Measurements from ENCODE around the gene CHAF1A. TPM values are rescaled to one million over a fixed set of nuclear protein-coding genes. Genes with fewer than 3 reads are reported as not detected.

The CHAF1A gene
- total RNA-seq, 1 donor from 2014 or later, result 48.2 TPM

DNA sequence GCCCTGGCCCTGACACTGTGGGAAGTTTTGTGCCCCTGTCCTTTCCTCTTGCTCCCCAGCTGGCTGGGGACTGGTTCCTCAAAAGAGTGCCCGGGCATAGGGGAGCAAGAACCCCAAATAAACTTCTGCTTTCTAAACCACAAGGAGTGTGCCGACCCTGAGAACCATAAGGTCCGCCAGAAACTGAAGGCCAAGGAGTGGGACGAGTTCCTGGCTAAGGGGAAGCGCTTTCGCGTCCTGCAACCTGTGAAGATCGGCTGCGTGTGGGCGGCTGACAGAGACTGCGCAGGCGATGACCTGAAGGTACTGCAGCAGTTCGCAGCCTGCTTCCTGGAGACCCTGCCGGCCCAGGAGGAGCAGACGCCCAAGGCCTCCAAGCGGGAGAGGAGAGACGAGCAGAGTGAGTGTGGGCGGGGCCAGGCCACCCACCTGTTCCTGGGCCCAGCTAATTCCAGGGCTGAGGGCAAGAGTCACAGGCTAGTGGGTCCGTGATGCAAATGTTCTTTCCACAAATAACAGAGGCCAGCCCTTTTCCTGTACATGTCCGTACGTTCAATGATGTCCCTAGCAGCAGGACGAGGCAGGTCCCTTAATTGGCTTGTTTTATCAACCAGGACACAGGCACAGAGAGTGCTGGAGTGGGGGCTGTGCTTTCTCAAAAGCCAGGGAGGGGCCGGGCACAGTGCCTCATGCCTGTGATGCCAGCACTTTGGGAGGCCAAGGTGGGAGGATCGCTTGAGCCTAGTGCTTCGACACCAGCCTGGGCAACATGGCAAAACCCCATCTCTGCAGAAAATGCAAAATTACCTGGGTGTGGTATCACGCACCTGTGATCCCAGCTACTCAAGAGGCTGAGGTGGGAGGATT, 29.6 kb downstream of the CHAF1A start:
- peaks cover 16% of the 10 kb centered on the region for H3K36me3 Mint-ChIP-seq (ENCODE audit: insufficient read depth)
- TF ChIP-seq, protein P1, sequence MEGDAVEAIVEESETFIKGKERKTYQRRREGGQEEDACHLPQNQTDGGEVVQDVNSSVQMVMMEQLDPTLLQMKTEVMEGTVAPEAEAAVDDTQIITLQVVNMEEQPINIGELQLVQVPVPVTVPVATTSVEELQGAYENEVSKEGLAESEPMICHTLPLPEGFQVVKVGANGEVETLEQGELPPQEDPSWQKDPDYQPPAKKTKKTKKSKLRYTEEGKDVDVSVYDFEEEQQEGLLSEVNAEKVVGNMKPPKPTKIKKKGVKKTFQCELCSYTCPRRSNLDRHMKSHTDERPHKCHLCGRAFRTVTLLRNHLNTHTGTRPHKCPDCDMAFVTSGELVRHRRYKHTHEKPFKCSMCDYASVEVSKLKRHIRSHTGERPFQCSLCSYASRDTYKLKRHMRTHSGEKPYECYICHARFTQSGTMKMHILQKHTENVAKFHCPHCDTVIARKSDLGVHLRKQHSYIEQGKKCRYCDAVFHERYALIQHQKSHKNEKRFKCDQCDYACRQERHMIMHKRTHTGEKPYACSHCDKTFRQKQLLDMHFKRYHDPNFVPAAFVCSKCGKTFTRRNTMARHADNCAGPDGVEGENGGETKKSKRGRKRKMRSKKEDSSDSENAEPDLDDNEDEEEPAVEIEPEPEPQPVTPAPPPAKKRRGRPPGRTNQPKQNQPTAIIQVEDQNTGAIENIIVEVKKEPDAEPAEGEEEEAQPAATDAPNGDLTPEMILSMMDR (IDR thresholded peaks at IDR 0.05; ENCODE audit: unreplicated experiment), result no peak
- no peaks in the 10 kb centered on the region for H3K27me3 Mint-ChIP-seq

GRCh38 chr19:4432918-4433506, 30.6 kb downstream of the CHAF1A start:
- Mint-ChIP-seq H3K4me1 (ENCODE audit: low read depth) (no peaks in the 10 kb centered on the region), H3K27ac (no peak overlapping the region), H3K27me3 (no peaks in the 10 kb centered on the region), H3K9me3 (ENCODE audit: low read depth) (no peaks in the 10 kb centered on the region), H3K4me3 (ENCODE audit: low read depth) (no peak overlapping the region), H3K36me3 (ENCODE audit: insufficient read depth) (peaks cover 16% of the 10 kb centered on the region)
- DNase-seq (ENCODE audit: low spot score, unreplicated experiment), result no peak
- TF ChIP-seq, protein P1 (IDR thresholded peaks at IDR 0.05; ENCODE audit: unreplicated experiment), result no peak

More for the DNA sequence above, 29.6 kb downstream of the CHAF1A start:
- no peak for DNase-seq (ENCODE audit: low spot score, unreplicated experiment)
- Mint-ChIP-seq H3K27ac (no peak overlapping the region), H3K4me1 (ENCODE audit: low read depth) (no peaks in the 10 kb centered on the region), H3K9me3 (ENCODE audit: low read depth) (no peaks in the 10 kb centered on the region), H3K4me3 (ENCODE audit: low read depth) (no peak overlapping the region)

DNA sequence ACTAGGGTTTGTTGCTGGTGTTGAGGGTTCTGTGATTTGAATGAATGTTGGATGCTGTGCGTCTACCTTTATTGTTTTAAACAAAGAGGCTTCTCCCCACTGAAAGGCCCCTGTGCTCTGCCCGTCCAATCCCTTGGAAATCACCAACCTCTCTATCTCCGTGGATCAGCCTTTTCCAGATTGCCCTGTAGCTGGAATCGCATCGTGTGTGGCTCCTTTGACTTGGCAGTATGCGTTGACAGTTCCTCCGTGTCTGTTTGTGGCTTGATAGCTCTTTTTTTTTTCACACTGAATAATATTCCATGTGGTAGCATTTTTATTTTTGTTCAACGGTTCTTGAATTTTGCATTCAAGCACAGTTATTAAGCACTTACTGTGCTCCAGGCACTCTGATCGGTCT, 32.0 kb downstream of the CHAF1A start:
- Mint-ChIP-seq H3K36me3 (ENCODE audit: insufficient read depth) (peaks cover 19% of the 10 kb centered on the region), H3K27me3 (no peaks in the 10 kb centered on the region), H3K9me3 (ENCODE audit: low read depth) (no peaks in the 10 kb centered on the region), H3K4me1 (ENCODE audit: low read depth) (no peaks in the 10 kb centered on the region), H3K4me3 (ENCODE audit: low read depth) (no peak overlapping the region), H3K27ac (no peak overlapping the region)
- DNase-seq (ENCODE audit: low spot score, unreplicated experiment), result no peak
- TF ChIP-seq, protein P1 (IDR thresholded peaks at IDR 0.05; ENCODE audit: unreplicated experiment), result no peak

DNA sequence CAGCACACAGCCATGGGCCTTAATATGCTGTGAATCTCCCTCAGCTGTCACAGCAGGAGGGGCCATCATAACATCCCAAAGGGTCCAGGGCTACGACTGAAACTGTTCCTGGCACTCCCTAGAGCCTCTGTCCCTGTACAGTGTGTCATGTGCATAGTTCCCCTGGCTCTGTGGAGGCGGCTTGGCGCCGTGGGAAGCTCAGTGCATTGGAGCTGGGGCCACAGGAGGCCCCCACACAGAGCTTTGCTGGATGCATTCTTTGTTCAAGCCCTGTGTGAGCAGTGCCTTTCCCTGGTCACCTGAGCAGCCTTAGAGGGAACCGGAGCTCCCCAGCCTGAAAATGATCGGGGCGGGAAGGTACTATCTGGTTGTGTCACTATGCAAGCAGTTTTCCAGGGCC, 33.8 kb downstream of the CHAF1A start:
- H3K4me1 Mint-ChIP-seq (ENCODE audit: low read depth), result no peaks in the 10 kb centered on the region
- DNase-seq (ENCODE audit: low spot score, unreplicated experiment), result no peak
- peaks cover 12% of the 10 kb centered on the region for H3K36me3 Mint-ChIP-seq (ENCODE audit: insufficient read depth)
- H3K27me3 Mint-ChIP-seq, result no peaks in the 10 kb centered on the region
- no peak overlapping the region for H3K4me3 Mint-ChIP-seq (ENCODE audit: low read depth)
- TF ChIP-seq, protein P1 (IDR thresholded peaks at IDR 0.05; ENCODE audit: unreplicated experiment), result no peak
- no peaks in the 10 kb centered on the region for H3K9me3 Mint-ChIP-seq (ENCODE audit: low read depth)
- no peak overlapping the region for H3K27ac Mint-ChIP-seq

DNA sequence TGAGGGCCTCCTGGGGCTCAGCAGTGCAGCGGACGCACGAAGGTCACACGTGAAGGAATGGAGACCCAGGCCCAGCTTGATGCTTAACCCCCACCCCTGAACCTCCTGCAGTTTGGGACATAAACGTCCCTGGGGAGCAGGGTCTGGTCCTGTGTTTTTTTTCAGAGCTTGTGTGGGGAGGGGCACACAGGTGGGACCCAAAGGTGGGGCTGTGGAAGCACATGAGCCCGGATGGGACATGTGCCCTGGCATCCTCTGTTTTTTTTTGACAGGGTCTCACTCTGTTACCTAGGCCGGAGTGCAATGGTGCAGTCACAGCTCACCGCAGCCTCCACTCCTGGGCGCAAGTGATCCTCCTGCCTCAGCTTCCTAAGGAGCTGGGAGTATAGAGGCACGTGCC, 34.7 kb downstream of the CHAF1A start:
- TF ChIP-seq, protein P1 (IDR thresholded peaks at IDR 0.05; ENCODE audit: unreplicated experiment), result no peak
- H3K36me3 Mint-ChIP-seq (ENCODE audit: insufficient read depth), result peaks cover 9% of the 10 kb centered on the region
- no peak for DNase-seq (ENCODE audit: low spot score, unreplicated experiment)
- no peak overlapping the region for H3K4me3 Mint-ChIP-seq (ENCODE audit: low read depth)
- H3K27me3 Mint-ChIP-seq, result no peaks in the 10 kb centered on the region
- no peaks in the 10 kb centered on the region for H3K9me3 Mint-ChIP-seq (ENCODE audit: low read depth)
- H3K4me1 Mint-ChIP-seq (ENCODE audit: low read depth), result no peaks in the 10 kb centered on the region
- no peak overlapping the region for H3K27ac Mint-ChIP-seq

Data from progenitor cell of endocrine pancreas (in vitro differentiated cells).